ENCODE results near the gene SRRT. TPM values are rescaled to one million over a fixed set of nuclear protein-coding genes. Genes with fewer than 3 reads are reported as not detected.
"Not testable (repeated sequence)": the region's sequence is repeated elsewhere in the genome, so short reads cannot be mapped to it uniquely, and the experiment has no call there.

SRRT gene
- total RNA-seq, 2 donors from 2014 or later, result 85.9 to 116 TPM

- ATAC-seq (peak; percentile 81), DNase-seq (peak; percentile 57 to 71)
- intact Hi-C loops (cut with DNase I, micrococcal nuclease), result loop anchor here in 1 of 2 donors (5.0 kb wide), 1 partner anchor 155 kb away; no protein-coding TSS in a partner anchor
These were observed 27.0 kb downstream of the SRRT start for GRCh38 chr7:100901921-100902332.

DNA sequence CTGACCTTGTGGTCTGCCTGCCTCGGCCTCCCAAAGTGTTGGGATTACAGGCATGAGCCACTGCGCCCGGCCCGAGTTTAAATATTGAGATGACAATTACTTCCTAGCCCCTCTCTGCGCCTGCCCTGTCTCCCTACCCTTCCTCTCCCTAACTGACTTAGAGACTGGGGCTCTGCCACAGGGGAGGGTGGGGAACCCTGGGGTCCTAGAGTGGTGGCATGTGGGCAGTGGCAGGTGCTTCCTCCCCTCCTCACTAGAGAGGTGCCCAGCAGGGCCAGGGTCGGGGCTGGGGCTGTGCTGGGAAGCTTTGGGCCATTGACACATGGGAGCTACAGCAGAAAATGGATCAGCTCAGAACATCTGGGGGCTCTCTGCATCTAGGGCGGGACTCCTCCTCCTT, 27.7 kb downstream of the SRRT start:
- DNase-seq (no peak), ATAC-seq (no peak)
- intact Hi-C loops (cut with DNase I, micrococcal nuclease), result loop anchor here in 1 of 2 donors (5.0 kb wide), 1 partner anchor 155 kb away; no protein-coding TSS in a partner anchor

DNA sequence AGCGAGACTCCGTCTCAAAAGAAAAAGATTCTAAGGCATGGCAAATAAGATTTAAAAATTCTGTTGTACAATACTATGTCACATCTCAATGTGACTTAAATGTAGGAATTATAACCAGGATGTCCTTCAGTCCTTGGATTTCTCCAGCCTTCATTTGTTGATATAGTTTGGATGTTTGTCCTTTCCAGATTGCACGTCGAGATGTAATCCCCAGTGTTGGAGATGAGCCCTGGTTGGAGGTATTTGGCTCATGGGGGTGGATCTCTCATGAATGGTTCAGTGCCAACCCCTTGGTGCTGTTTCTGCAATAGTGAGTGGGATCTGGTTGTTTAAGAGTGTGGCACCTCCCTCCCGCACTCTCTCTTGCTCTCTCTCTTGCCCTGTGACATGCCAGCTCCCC, 33.6 kb downstream of the SRRT start:
- ATAC-seq, result no peak
- intact Hi-C loops (cut with DNase I, micrococcal nuclease), result no loop called here
- DNase-seq, result no peak

GRCh38 chr7:100910443-100910842, 35.5 kb downstream of the SRRT start:
- DNase-seq (peak; percentile 48 to 56), ATAC-seq (peak; percentile 78)
- intact Hi-C loops (cut with DNase I, micrococcal nuclease), result not testable (repeated sequence)

GRCh38 chr7:100911484-100911883, 36.6 kb downstream of the SRRT start:
- peak; percentile 60 for ATAC-seq

GRCh38 chr7:100914208-100914878, 39.4 kb downstream of the SRRT start:
- intact Hi-C loops (cut with DNase I, micrococcal nuclease), result no loop called here
- ATAC-seq (no peak), DNase-seq (no peak)

More at GRCh38 chr7:100911484-100911883, 36.6 kb downstream of the SRRT start:
- intact Hi-C loops (cut with DNase I, micrococcal nuclease), result no loop called here
- DNase-seq, result no peak

DNA sequence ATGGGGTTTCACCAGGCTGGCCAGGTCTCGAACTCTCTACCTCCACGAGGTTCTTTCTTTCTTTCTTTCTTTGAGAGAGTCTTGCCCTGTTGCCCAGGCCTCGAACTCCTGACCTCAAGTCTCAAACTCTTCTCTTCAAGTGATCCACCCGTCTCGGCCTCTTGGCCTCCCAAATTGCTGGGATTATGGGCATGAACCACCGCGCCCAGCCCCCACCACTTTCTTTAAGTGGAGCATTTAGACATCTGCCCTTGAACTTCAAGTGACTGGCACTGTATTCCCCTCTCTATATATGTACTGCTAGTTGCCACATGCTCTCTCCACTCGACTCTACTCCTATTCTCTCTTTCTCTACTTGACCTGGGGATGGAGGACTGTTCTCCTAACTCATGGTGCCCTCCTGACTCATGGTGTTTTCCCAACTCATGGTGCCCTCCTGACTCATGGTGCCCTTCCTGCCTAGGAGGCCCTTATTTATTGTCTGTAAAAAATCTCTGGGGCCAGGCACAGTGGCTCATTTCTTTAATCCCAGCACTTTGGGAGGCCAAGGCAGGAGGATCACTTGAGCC, 40.1 kb downstream of the SRRT start:
- intact Hi-C loops (cut with DNase I, micrococcal nuclease), result no loop called here
- ATAC-seq (no peak), DNase-seq (no peak)

DNA sequence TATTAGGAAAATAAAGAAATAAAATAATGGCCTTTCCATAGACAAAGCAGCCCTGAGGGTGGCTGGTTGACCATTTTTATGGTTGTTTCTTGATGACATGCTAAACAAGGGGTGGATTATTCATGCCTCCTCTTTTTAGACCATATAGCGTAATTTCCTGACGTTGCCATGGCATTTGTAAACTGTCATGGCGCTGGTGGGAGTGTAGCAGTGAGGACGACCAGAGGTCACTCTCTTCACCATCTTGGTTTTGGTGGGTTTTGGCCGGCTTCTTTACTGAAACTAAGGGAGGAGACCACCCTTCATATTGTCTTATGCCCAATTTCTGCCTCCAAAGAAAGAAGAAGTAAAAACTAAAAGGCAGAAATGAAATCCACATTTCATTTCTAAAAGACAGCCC, 44.4 kb downstream of the SRRT start:
- DNase-seq; intact Hi-C loops (cut with DNase I, micrococcal nuclease); ATAC-seq: not testable (repeated sequence)

- ATAC-seq; DNase-seq; intact Hi-C loops (cut with DNase I, micrococcal nuclease): not testable (repeated sequence)
These were observed 45.0 kb downstream of the SRRT start for GRCh38 chr7:100919779-100920437.

GRCh38 chr7:100921039-100921438, 46.1 kb downstream of the SRRT start:
- intact Hi-C loops (cut with DNase I, micrococcal nuclease), result no loop called here
- DNase-seq, result no peak
- ATAC-seq, result no peak

DNA sequence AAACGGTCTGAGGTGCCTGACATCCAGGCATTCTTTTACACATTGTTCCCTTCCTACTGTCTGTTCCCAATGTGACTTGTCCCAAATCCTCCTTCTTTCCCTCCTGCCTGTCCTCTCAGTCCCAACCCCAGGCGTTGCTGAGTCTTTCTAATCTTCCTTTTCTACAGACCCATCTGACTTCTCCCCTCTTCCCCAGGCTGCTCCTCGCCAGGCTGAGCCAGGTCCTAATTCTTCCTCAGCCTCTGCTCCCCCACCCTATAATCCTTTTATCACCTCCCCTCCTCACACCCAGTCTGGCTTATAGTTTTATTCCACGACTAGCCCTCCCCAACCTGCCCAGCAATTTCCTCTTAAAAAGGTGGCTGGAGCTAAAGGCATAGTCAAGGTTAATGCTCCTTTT, 48.7 kb downstream of the SRRT start:
- DNase-seq; ATAC-seq; intact Hi-C loops (cut with DNase I, micrococcal nuclease): not testable (repeated sequence)

GRCh38 chr7:100929808-100930174, 54.9 kb downstream of the SRRT start:
- no peak for DNase-seq
- ATAC-seq, result no peak
- intact Hi-C loops (cut with DNase I, micrococcal nuclease), result no loop called here

- intact Hi-C loops (cut with DNase I, micrococcal nuclease), result no loop called here
- DNase-seq (no peak), ATAC-seq (no peak)
These were observed 58.8 kb downstream of the SRRT start for GRCh38 chr7:100933734-100934133.

GRCh38 chr7:100935381-100935780, 60.5 kb downstream of the SRRT start:
- intact Hi-C loops (cut with DNase I, micrococcal nuclease); ATAC-seq; DNase-seq: not testable (repeated sequence)

- intact Hi-C loops (cut with DNase I, micrococcal nuclease); ATAC-seq; DNase-seq: not testable (repeated sequence)
These were observed 61.3 kb downstream of the SRRT start for GRCh38 chr7:100936167-100936566.

Small RNA genes within 50 kb of the gene (microRNA-seq; reads per million reads assigned to microRNA genes)
- gene MIR6875, result 0 reads per million in 2 donors

Other genes with a start within 250 kb of the SRRT start
- under 1 TPM; 0.22 to 0.64 TPM for gene TFR2, start 233.6 kb upstream of the SRRT start, total RNA-seq
- under 1 TPM in 1 of 2 donors, not detected in 1; 0.42 TPM for gene ACTL6B, start 218.7 kb upstream of the SRRT start, total RNA-seq
- gene GNB2, start 201.4 kb upstream of the SRRT start, total RNA-seq, result 100 to 1,000 TPM; 273 to 279 TPM
- gene GIGYF1, start 180.9 kb upstream of the SRRT start, total RNA-seq, result 10 to 100 TPM; 29.0 to 32.4 TPM
- gene POP7, start 169.0 kb upstream of the SRRT start, total RNA-seq, result 10 to 100 TPM; 21.5 to 25.0 TPM
- not detected for gene EPO, start 154.6 kb upstream of the SRRT start, total RNA-seq
- gene ZAN, start 141.5 kb upstream of the SRRT start, total RNA-seq, result not detected
- gene EPHB4, start 47.6 kb upstream of the SRRT start, total RNA-seq, result 10 to 100 TPM; 34.3 to 39.3 TPM
- 10 to 100 TPM; 31.0 to 33.6 TPM for gene SLC12A9, start 22.4 kb upstream of the SRRT start, total RNA-seq
- gene TRIP6, start 7.7 kb upstream of the SRRT start, total RNA-seq, result 10 to 100 TPM; 18.6 to 21.4 TPM
- gene UFSP1, start 14.6 kb downstream of the SRRT start, total RNA-seq, result 1 to 10 TPM; 2.2 to 2.7 TPM
- gene ACHE, start 20.8 kb downstream of the SRRT start, total RNA-seq, result 10 to 100 TPM; 18.4 to 29.2 TPM
- gene MUC3A, start 74.4 kb downstream of the SRRT start, total RNA-seq, result 100 to 1,000 TPM; 144 to 185 TPM
- 1,000 to 10,000 TPM in 1 of 2 donors, 100 to 1,000 TPM in 1; 428 to 2,027 TPM for gene MUC12, start 94.5 kb downstream of the SRRT start, total RNA-seq
- 10 to 100 TPM; 12.1 to 42.2 TPM for gene MUC17, start 145.0 kb downstream of the SRRT start, total RNA-seq
- 10 to 100 TPM; 36.2 to 43.3 TPM for gene TRIM56, start 210.4 kb downstream of the SRRT start, total RNA-seq